GM18858 (cell line): ENCODE measurements around the gene PLCD3.

Source experiments
- ATAC-seq: cut with Tn5 transposase; IDR thresholded peaks from one replicate; pipeline ENCODE4 v1.9.1; 2021; ENCODE audit not compliant: unreplicated experiment

PLCD3 gene

DNA sequence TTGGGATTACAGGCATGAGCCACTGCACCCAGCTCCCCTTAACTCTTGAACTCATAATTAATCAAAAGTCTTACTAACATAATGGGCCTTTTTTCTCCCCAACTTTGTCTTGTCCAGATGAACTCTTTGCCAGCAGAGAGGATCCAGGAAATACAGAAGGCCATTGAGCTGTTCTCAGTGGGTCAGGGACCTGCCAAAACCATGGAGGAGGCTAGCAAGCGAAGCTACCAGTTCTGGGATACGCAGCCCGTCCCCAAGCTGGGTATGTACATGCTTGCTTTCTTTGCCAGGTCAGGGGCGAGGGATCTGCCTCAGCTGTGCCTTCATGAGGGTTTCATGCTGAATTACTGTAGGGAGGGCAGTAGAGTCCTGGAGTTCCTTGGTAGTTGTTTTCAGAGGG lies 45.9 kb downstream of the PLCD3 start:
- no peak for ATAC-seq

DNA sequence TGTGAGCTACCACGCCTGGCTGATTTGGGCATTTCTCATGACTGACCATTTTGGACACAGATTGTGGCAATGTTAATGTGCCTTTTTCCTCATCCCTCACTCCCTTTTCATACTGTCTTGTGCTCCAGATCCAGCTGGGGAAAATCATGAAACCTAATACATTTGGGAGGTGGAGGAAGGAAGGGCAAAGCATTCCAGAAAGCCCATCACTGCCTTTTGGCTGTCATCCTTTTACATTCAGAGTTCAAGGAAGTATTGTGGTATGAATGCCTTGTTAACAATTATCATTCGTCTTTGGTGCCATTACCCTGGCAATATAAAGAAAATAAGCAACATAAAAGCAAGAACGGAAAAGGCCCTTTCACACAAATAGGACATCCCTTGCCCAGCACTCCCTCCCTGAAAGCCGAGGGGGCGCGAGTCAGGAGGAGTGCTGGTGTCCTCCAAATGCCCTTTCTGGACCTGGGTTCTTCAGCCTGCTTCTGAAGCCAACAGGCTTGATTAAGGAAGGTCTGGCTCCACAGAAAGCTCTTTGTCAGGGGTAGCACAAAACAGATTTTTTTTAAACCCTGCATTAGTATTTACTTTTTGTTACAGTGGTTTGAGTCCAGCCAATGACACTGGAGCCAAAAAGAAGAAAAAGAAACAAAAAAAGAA lies 51.1 kb downstream of the PLCD3 start:
- no peak for ATAC-seq

DNA sequence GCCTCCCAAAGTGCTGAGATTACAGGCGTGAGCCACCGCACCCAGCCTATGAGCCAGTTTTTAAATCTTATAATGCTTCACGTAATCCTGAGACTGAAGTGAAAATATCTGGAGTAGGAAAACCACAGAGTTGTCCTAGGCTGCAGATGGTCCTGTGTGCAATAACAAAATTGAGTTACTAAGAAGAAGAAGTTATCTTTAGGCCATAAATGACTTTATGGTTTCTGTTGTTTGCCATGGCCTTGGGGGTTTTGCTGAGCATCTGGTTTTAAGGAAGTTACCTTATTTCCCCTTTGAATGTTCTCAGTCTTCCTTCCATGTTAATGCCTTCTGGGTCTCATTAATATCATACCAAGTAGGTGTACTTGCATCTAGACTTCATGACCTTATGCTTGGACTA lies 54.7 kb downstream of the PLCD3 start:
- no peak for ATAC-seq

DNA sequence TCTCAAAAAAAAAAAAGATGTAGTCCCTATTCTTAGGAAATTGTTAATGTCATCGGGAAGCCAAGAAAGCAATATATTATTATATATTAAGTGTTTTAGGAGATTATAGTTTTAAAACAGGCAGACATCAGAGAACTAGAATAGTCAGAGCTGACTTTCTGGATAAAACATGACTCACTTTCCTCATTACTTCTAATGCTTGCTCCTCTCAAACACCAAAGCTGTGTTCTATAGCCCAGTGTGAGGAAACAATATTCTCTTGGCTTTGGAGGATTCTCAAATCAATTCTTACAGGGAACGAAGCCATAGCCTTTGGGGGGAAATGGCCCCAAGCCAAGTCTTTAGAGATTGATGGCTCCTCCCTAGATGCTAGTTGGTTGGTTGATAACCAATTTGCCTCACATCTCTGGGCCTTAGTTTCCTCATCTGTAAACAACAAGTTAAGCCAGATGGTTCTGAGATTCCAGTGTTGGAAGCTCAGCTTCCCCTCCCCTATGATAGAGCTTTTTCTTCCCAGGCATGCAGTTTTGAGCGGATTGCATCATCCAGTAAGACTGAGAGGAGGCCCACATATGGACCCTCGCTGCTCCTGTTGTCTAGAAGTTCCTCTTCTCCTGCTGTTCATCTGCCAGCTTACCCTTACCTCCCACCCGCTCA lies 58.8 kb downstream of the PLCD3 start:
- ATAC-seq, result no peak

DNA sequence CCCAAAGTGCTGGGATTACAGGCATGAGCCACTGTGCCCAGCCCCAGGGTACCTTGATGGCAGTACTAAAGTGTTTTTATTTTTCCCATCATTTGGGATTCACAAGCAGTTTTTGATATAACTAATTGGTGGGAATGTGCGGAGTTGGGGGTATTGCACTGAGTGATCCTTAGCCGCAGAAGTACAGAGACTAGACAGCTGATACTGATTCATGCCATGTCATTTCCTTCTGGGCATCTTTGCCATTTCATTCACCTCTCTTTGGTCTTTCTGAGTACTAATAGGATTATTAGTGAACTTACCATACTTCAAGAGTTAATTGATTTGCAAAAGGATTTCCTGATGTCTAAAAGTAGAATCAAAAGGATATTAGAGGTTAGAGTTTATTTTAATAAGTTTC lies 61.5 kb downstream of the PLCD3 start:
- no peak for ATAC-seq

DNA sequence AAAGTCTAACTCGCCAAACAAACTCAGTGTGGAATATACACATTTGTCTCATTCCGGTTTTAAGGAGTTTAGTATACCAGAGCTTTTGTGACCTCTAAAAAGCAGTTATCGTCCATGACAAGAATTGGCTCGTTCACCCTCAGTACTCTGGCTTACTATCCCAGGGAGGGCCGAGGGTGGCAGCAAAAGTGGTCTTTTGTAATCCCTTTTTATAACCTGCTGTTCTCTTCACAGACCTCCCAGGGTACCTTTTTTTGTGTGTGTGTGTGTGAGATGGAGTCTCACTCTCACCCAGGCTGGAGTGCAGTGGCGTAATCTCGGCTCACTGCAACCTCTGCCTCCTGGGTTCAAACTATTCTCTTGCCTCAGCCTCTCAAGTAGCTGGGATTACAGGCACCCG lies 62.3 kb downstream of the PLCD3 start:
- ATAC-seq, result no peak

DNA sequence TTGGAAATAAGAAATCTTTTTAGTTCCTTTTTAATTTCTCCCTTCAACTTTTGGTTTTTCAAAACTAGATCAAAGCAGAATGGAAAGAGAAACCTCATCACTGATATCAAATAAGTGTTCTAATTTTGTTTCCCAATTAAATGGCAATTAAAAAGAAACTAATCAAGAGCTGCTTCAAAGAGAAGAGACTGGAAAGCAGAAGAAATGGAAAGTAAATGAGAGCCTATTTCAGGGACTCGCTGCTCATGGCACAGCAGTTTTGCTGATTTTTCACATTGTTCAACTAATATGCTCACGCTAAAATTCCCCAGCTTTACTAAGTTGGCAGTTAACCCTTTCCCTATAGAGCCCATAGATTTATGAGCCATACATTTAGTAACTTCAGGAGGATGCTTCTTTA lies 64.7 kb downstream of the PLCD3 start:
- ATAC-seq, result no peak

DNA sequence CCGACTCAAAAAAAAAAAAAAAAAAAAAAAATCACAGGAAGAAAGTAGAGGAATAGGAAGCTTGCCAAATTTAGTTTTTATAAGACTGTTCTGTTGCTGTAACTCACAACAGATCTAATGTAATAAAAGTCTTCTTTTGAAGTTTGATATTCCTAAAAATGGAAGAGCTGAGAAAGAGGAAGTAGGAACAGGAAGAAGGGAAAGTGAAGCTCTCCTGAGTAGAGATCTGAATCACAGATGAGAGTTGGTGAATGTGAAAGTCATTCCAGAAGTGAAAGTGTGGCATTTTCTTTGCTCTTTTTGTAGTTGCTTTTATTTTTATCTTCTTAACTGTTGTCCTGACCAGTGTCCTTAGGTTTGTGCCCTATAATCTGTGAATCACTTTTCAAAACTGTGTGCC lies 69.1 kb downstream of the PLCD3 start:
- ATAC-seq, result no peak

DNA sequence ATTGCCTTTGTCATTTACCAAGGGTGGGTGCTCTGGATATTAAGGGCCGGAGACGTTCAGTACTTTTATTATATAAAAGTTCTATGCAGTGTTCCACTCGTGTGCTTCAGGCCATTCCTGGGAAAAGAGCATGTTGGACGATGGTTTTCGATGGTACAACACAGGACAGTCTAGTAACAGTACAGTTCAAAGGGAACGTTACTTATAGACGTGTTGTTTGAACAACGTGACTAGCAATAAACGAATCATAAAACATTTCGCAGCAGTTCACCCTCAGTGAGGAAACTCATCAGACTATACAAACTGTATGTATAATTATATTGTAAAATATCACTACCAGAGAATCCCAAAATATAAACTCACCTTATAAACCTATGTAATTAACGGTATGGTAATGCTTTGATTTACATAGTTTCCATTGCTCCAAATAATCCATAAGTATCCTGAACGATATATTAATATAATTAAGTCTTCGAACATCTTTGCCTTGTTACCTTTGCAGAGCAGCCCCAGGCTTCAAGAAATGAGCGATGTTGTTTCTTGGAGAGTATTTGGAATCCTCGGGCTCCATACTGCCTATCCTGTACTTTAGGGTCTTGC lies 70.6 kb downstream of the PLCD3 start:
- no peak for ATAC-seq

DNA sequence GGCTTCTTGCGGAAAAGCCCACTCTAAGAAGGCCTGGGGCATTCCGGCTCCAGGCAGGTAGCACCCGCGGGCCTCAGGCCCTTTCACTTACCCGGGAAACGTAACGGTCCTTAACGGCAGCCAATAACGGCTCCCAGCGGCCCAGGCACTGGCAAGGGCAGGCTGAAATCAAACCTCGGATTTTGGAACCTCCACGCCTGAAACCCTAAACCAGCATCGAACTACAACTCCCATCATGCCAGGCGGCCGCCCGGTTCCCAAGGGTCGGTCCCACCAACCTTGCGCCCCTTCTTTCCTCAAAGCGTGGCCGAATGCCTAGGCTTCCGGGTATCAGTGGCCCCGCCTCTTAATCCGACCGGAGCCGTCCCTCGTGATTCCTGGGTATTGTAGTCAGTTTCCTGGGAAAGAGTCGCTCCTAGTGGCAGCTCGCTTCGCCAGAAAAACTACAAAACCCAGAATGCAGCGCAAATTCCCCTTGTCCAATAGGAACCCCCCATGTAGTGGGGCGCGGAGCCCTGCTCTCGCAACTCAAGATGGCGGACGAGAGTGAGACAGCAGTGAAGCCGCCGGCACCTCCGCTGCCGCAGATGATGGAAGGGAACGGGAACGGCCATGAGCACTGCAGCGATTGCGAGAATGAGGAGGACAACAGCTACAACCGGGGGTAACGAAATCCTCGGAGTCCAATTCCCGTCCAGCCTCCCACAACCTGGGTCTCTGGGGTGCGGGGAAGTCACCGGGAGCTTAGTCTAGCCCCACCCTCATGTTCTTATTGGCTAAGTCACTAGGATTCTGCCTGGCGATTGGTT lies 71.3 kb downstream of the PLCD3 start, which contains the start of gene NMT1:
Gene NMT1 (plus strand): TSS at position 521 of the 809 bp plus-strand sequence. CDS start 13 bp downstream, at position 534.
- peak; percentile 65 for ATAC-seq

DNA sequence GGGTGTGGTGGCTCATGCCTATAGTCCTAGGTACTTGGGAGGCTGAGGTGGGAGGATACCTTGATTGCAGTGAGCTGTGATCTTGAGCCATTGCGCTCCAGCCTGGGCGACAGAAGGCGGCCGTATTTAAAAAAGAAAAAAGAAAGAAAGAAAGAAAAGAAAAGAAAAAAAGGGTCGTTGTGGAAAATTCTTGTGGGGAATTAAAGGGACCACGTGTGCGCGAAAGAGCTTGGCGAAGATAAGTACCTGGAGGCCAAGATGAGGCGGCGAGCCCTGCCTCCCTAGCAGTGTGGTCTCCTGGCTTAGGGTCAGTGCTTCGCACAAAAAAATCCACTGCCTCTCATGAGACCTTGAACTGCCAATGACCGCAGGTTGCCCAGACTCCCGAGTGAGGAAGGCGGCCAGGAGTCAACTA lies 71.9 kb downstream of the PLCD3 start:
- no peak for ATAC-seq
